Neural cell (in vitro differentiated cells): ENCODE data around the gene OTUB1. TPM values are rescaled to one million over a fixed set of nuclear protein-coding genes. Genes with fewer than 3 reads are reported as not detected.

Experiments
- H2AFZ ChIP-seq: fragments of 200-600, 300-800 bp; sonication (generic), shearing (Covaris generic); 2 replicates; pipeline ENCODE4 v1.6.0; 2014; ENCODE audit warnings: low read depth, mild to moderate bottlenecking, antibody characterized with exemption, low read length, moderate library complexity
- H3F3A ChIP-seq: fragments of 200-600 bp; shearing (Covaris generic); 2 replicates; pipeline ENCODE4 v1.6.1; 2016; ENCODE audit warnings: mild to moderate bottlenecking, moderate library complexity, mixed read lengths, antibody characterized with exemption, low read length; ENCODE audit not compliant: insufficient read depth, poor library complexity, severe bottlenecking
- H3K27ac ChIP-seq: fragments of 200-600, 300-800 bp; sonication (generic), shearing (Covaris generic); 2 replicates; pipeline ENCODE4 v1.5.1; 2014; ENCODE audit warnings: mild to moderate bottlenecking, low read length, moderate library complexity
- H3K27me3 ChIP-seq: fragments of 300-800, 200-600 bp; sonication (generic), shearing (Covaris generic); 2 replicates; pipeline ENCODE4 v1.6.0; 2014; ENCODE audit warnings: mild to moderate bottlenecking, low read depth, low read length, moderate library complexity; ENCODE audit not compliant: insufficient read depth
- H3K36me3 ChIP-seq: fragments of 300-800, 200-600 bp; sonication (generic), shearing (Covaris generic); 2 replicates; pipeline ENCODE4 v1.5.1; 2014; ENCODE audit warnings: mild to moderate bottlenecking, antibody characterized with exemption, low read length, moderate library complexity; ENCODE audit not compliant: insufficient read depth
- H3K4me2 ChIP-seq: fragments of 300-800, 200-600 bp; sonication (generic), shearing (Covaris generic); 2 replicates; pipeline ENCODE4 v1.6.0; 2014; ENCODE audit warnings: mild to moderate bottlenecking, low read length
- H3K4me3 ChIP-seq: fragments of 300-800, 200-600 bp; sonication (generic), shearing (Covaris generic); 2 replicates; pipeline ENCODE4 v1.5.1; 2014; ENCODE audit warnings: mild to moderate bottlenecking, low read length, moderate library complexity
- H3K79me2 ChIP-seq: fragments of 200-600 bp; shearing (Covaris generic); replicated peaks from 2 replicates; pipeline ENCODE4 v1.6.0; 2014; ENCODE audit warnings: mild to moderate bottlenecking, low read length, moderate library complexity; ENCODE audit not compliant: insufficient read depth
- H3K9ac ChIP-seq: fragments of 300-800, 200-600 bp; sonication (generic), shearing (Covaris generic); 2 replicates; pipeline ENCODE4 v1.6.1; 2016; ENCODE audit warnings: mild to moderate bottlenecking, low read length, mixed read lengths
- H3K9me2 ChIP-seq: fragments of 200-600 bp; shearing (Covaris generic); 2 replicates; pipeline ENCODE4 v1.6.1; 2016; ENCODE audit warnings: mild to moderate bottlenecking, low read length, mixed read lengths; ENCODE audit not compliant: insufficient read depth
- H3K9me3 ChIP-seq: fragments of 200-600, 300-800 bp; sonication (generic), shearing (Covaris generic); 2 replicates; pipeline ENCODE4 v1.6.1; 2016; ENCODE audit warnings: mild to moderate bottlenecking, mixed run types, low read length, moderate library complexity, mixed read lengths
- H4K20me1 ChIP-seq: fragments of 200-600 bp; shearing (Covaris generic); 2 replicates; pipeline ENCODE4 v1.6.1; 2016; ENCODE audit warnings: mild to moderate bottlenecking, mixed run types; ENCODE audit not compliant: insufficient read depth
- EP300 ChIP-seq: fragments of 450-650 bp; conservative IDR thresholded peaks from 2 replicates; pipeline ENCODE4 v1.6.1; 2014; ENCODE audit warnings: antibody characterized with exemption, mild to moderate bottlenecking, moderate library complexity; ENCODE audit not compliant: poor library complexity, severe bottlenecking
- EZH2 ChIP-seq: fragments of 200-600, 300-800 bp; shearing (Covaris generic), sonication (generic); IDR thresholded peaks from 2 replicates; pipeline ENCODE4 v1.6.1; 2014; ENCODE audit warnings: antibody characterized with exemption, low read length, borderline replicate concordance, mild to moderate bottlenecking; ENCODE audit not compliant: insufficient read depth, poor library complexity, severe bottlenecking
- MXI1 ChIP-seq: fragments of 450-650 bp; conservative IDR thresholded peaks from 2 replicates; pipeline ENCODE4 v1.6.1; 2014; ENCODE audit warnings: antibody characterized with exemption, mild to moderate bottlenecking; ENCODE audit not compliant: poor library complexity, severe bottlenecking
- POLR2AphosphoS5 ChIP-seq: IDR thresholded peaks from 2 replicates; pipeline ENCODE4 v1.6.1; 2012
- RAD21 ChIP-seq: fragments of 450-650 bp; conservative IDR thresholded peaks from 2 replicates; pipeline ENCODE4 v1.6.1; 2014; ENCODE audit warnings: antibody characterized with exemption, mild to moderate bottlenecking, moderate library complexity
- SMC3 ChIP-seq: fragments of 450-650 bp; conservative IDR thresholded peaks from 2 replicates; pipeline ENCODE4 v1.6.1; 2014; ENCODE audit warnings: antibody characterized with exemption, mild to moderate bottlenecking, moderate library complexity; ENCODE audit not compliant: poor library complexity
- TAF1 ChIP-seq: IDR thresholded peaks from 2 replicates; pipeline ENCODE4 v1.6.1; 2012; ENCODE audit warnings: low read depth
- polyA plus RNA-seq: library from polyadenylated mRNA; depleted of rRNA; stranded (reverse); fragments of >200 nt; gene quantifications from 2 replicates; pipeline ENCODE4 v1.2.3, GENCODE V29; 2014
- TF ChIP-seq, protein P1 (sequence below): IDR thresholded peaks from 2 replicates; pipeline ENCODE4 v1.6.1; 2012; ENCODE audit warnings: borderline replicate concordance
- TF ChIP-seq, protein P2 (sequence below): fragments of 450-650 bp; IDR thresholded peaks from 2 replicates; pipeline ENCODE4 v1.5.1; 2014; ENCODE audit warnings: antibody characterized with exemption, mild to moderate bottlenecking, moderate library complexity; ENCODE audit not compliant: poor library complexity, severe bottlenecking

Gene OTUB1
- polyA plus RNA-seq, 1 donor from 2014 or later: 103 TPM

DNA sequence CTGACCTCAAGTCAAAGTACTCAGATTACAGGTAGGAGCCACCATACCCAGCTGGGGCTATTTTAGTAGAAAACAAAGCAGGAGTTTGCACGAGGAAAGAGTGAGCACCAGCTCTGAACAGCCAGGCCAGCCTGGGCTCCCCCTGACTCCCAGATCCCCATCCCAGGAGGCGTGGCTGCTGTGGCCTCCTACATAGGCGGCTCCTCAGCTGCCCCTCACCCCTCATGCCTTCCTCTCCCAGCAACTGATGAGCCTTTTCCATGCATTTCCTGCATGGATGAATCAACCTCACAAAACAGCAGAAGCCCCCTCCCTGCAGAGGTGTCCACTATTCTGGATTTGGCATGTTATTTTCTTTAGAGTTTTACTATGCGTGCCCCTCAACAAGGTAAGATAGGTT lies 39.0 kb downstream of the OTUB1 start:
- H3K27me3 ChIP-seq: no peaks in the 10 kb centered on the region
- H3K4me3 ChIP-seq: no peak overlapping the region
- no peak overlapping the region for H3K9ac ChIP-seq
- H3K4me2 ChIP-seq: no peak overlapping the region
- H4K20me1 ChIP-seq: no peaks in the 10 kb centered on the region
- no peak overlapping the region for H2AFZ ChIP-seq
- no peaks in the 10 kb centered on the region for H3F3A ChIP-seq
- no peak overlapping the region for H3K27ac ChIP-seq
- H3K36me3 ChIP-seq: no peaks in the 10 kb centered on the region
- no peaks in the 10 kb centered on the region for H3K9me3 ChIP-seq
- TF ChIP-seq, protein P1, sequence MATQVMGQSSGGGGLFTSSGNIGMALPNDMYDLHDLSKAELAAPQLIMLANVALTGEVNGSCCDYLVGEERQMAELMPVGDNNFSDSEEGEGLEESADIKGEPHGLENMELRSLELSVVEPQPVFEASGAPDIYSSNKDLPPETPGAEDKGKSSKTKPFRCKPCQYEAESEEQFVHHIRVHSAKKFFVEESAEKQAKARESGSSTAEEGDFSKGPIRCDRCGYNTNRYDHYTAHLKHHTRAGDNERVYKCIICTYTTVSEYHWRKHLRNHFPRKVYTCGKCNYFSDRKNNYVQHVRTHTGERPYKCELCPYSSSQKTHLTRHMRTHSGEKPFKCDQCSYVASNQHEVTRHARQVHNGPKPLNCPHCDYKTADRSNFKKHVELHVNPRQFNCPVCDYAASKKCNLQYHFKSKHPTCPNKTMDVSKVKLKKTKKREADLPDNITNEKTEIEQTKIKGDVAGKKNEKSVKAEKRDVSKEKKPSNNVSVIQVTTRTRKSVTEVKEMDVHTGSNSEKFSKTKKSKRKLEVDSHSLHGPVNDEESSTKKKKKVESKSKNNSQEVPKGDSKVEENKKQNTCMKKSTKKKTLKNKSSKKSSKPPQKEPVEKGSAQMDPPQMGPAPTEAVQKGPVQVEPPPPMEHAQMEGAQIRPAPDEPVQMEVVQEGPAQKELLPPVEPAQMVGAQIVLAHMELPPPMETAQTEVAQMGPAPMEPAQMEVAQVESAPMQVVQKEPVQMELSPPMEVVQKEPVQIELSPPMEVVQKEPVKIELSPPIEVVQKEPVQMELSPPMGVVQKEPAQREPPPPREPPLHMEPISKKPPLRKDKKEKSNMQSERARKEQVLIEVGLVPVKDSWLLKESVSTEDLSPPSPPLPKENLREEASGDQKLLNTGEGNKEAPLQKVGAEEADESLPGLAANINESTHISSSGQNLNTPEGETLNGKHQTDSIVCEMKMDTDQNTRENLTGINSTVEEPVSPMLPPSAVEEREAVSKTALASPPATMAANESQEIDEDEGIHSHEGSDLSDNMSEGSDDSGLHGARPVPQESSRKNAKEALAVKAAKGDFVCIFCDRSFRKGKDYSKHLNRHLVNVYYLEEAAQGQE: no peak
- TF ChIP-seq MXI1 (no peak), TAF1 (no peak), RAD21 (no peak), EZH2 (no peak), SMC3 (no peak), POLR2AphosphoS5 (no peak), EP300 (no peak)
- TF ChIP-seq, protein P2, sequence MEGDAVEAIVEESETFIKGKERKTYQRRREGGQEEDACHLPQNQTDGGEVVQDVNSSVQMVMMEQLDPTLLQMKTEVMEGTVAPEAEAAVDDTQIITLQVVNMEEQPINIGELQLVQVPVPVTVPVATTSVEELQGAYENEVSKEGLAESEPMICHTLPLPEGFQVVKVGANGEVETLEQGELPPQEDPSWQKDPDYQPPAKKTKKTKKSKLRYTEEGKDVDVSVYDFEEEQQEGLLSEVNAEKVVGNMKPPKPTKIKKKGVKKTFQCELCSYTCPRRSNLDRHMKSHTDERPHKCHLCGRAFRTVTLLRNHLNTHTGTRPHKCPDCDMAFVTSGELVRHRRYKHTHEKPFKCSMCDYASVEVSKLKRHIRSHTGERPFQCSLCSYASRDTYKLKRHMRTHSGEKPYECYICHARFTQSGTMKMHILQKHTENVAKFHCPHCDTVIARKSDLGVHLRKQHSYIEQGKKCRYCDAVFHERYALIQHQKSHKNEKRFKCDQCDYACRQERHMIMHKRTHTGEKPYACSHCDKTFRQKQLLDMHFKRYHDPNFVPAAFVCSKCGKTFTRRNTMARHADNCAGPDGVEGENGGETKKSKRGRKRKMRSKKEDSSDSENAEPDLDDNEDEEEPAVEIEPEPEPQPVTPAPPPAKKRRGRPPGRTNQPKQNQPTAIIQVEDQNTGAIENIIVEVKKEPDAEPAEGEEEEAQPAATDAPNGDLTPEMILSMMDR: no peak
- H3K9me2 ChIP-seq: no peaks in the 10 kb centered on the region
- no peaks in the 10 kb centered on the region for H3K79me2 ChIP-seq

DNA sequence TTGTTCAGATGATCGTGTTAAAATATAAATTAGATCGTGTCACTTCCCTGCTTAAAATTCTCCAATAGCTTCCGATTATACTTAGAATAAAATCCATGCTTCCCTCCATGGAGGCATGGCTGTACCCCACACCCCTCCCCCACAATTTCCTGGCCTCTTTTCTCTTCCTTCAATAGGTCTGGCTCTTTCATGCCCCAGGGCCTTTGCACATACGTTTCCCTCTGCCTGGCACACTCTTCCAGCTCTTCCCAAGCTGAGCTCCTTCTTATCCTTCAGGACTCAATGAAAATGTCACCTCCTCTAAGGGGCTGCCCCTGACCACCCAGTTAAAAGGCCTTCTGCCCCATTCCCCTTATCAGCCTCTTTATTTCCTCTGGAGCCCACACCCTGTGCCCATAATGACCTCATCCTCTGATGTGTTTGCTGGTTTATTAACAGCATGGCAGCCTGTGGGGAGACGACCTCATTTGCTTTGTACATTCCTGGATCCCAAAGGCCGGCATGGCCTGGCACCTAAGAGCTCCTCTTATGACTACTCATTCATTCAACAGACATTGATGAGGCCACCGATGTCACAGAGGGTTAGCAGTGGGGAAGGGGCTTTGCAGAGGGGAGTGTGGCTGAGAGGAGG lies 40.5 kb downstream of the OTUB1 start:
- no peak overlapping the region for H3K9ac ChIP-seq
- H3F3A ChIP-seq: no peaks in the 10 kb centered on the region
- no peaks in the 10 kb centered on the region for H3K9me2 ChIP-seq
- H3K27ac ChIP-seq: no peak overlapping the region
- H3K9me3 ChIP-seq: no peaks in the 10 kb centered on the region
- no peak overlapping the region for H3K4me2 ChIP-seq
- H2AFZ ChIP-seq: no peak overlapping the region
- no peak overlapping the region for H3K4me3 ChIP-seq
- H3K79me2 ChIP-seq: no peaks in the 10 kb centered on the region
- H3K27me3 ChIP-seq: no peaks in the 10 kb centered on the region
- no peaks in the 10 kb centered on the region for H3K36me3 ChIP-seq
- TF ChIP-seq SMC3: no peak
- H4K20me1 ChIP-seq: no peaks in the 10 kb centered on the region
